Stimulated activated CD4-positive, alpha-beta T cell treated with anti-CD3 and anti-CD28 coated beads, Interleukin-1b, Interleukin-23, amount 100 ng/mL, for 48 hours (primary cell): ENCODE results near the gene NANOGP8.
"Not testable (repeated sequence)": the region's sequence is repeated elsewhere in the genome, so short reads cannot be mapped to it uniquely, and the experiment has no call there.

Experiments
- DNase-seq: peaks from one replicate; pipeline ENCODE4 v3.0.0-alpha.2; 2020

Gene NANOGP8

GRCh38 chr15:35085176-35085919, at the start of gene NANOGP8:
TSS of gene NANOGP8 (minus strand) at chr15:35085295. CDS start at chr15:35085110, 185 bp downstream.
- DNase-seq, result not testable (repeated sequence)

GRCh38 chr15:35134299-35134698, 49.2 kb upstream of the NANOGP8 start:
- DNase-seq, result no peak

- DNase-seq, result no peak
Measured at GRCh38 chr15:35130245-35130644, 45.1 kb upstream of the NANOGP8 start.

GRCh38 chr15:35129361-35129760, 44.3 kb upstream of the NANOGP8 start:
- DNase-seq, result no peak

GRCh38 chr15:35127717-35128116, 42.6 kb upstream of the NANOGP8 start:
- DNase-seq, result no peak

GRCh38 chr15:35126236-35126635, 41.1 kb upstream of the NANOGP8 start:
- DNase-seq, result no peak

GRCh38 chr15:35123743-35124142, 38.6 kb upstream of the NANOGP8 start:
- DNase-seq, result no peak

- DNase-seq, result no peak
Measured at GRCh38 chr15:35121611-35122359, 36.7 kb upstream of the NANOGP8 start.

GRCh38 chr15:35120173-35120572, 35.1 kb upstream of the NANOGP8 start:
- no peak for DNase-seq

GRCh38 chr15:35118960-35119359, 33.9 kb upstream of the NANOGP8 start:
- DNase-seq, result no peak

- no peak for DNase-seq
Measured at GRCh38 chr15:35117543-35118265, 32.6 kb upstream of the NANOGP8 start.

GRCh38 chr15:35115155-35115725, 30.1 kb upstream of the NANOGP8 start:
- DNase-seq, result no peak

- DNase-seq, result no peak
Measured at GRCh38 chr15:35112346-35112745, 27.3 kb upstream of the NANOGP8 start.

- DNase-seq, result no peak
Measured at GRCh38 chr15:35111861-35112260, 26.8 kb upstream of the NANOGP8 start.

GRCh38 chr15:35108453-35108852, 23.4 kb upstream of the NANOGP8 start:
- DNase-seq, result no peak

- no peak for DNase-seq
Measured at GRCh38 chr15:35107561-35107960, 22.5 kb upstream of the NANOGP8 start.

- DNase-seq, result no peak
Measured at GRCh38 chr15:35107122-35107521, 22.0 kb upstream of the NANOGP8 start.

GRCh38 chr15:35104526-35105147, 19.5 kb upstream of the NANOGP8 start:
- no peak for DNase-seq

- no peak for DNase-seq
Measured at GRCh38 chr15:35102186-35102585, 17.1 kb upstream of the NANOGP8 start.

- no peak for DNase-seq
Measured at GRCh38 chr15:35101335-35101734, 16.2 kb upstream of the NANOGP8 start.

- no peak for DNase-seq
Measured at GRCh38 chr15:35098737-35099136, 13.6 kb upstream of the NANOGP8 start.

- no peak for DNase-seq
Measured at GRCh38 chr15:35095941-35096340, 10.8 kb upstream of the NANOGP8 start.

GRCh38 chr15:35092846-35093245, 7.8 kb upstream of the NANOGP8 start:
- no peak for DNase-seq
